Adrenal gland (tissue), 5 donors: Measurements from ENCODE around the gene TNFRSF25.

Source experiments
- POLR2A ChIP-seq, 2 donors: fragments of 450-650 bp; IDR thresholded peaks; one replicate each; pipeline ENCODE4 v1.6.1; 2017; ENCODE audit warnings: antibody characterized with exemption in 2 of 2, mild to moderate bottlenecking in 2 of 2, moderate library complexity in 1 of 2
- TF ChIP-seq, protein P1 (sequence below), 6 experiments: fragments of 450-650 bp in 4 of 6; fragments of 200-600 bp in 2 of 6; sonication (generic) in 1 of 6; IDR thresholded peaks; 1 replicate in 5 of 6; 2 replicates in 1 of 6; pipeline versions ENCODE4 v1.5.1 to v1.8.0; 2016 to 2021; ENCODE audit warnings: antibody characterized with exemption in 6 of 6, mild to moderate bottlenecking in 2 of 6, moderate library complexity in 1 of 6
- donor health status: DM: no; HTN: no; CAD: no.

- TF ChIP-seq POLR2A (IDR thresholded peaks at IDR 0.05) = no peak
- TF ChIP-seq, protein P1, sequence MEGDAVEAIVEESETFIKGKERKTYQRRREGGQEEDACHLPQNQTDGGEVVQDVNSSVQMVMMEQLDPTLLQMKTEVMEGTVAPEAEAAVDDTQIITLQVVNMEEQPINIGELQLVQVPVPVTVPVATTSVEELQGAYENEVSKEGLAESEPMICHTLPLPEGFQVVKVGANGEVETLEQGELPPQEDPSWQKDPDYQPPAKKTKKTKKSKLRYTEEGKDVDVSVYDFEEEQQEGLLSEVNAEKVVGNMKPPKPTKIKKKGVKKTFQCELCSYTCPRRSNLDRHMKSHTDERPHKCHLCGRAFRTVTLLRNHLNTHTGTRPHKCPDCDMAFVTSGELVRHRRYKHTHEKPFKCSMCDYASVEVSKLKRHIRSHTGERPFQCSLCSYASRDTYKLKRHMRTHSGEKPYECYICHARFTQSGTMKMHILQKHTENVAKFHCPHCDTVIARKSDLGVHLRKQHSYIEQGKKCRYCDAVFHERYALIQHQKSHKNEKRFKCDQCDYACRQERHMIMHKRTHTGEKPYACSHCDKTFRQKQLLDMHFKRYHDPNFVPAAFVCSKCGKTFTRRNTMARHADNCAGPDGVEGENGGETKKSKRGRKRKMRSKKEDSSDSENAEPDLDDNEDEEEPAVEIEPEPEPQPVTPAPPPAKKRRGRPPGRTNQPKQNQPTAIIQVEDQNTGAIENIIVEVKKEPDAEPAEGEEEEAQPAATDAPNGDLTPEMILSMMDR (IDR thresholded peaks at IDR 0.05) = no peak
Observed at GRCh38 chr1:6476483-6476882, 10.5 kb upstream of the TNFRSF25 start.
